GM23338 (cell line): Measurements from ENCODE around the gene EMILIN2. TPM values are rescaled to one million over a fixed set of nuclear protein-coding genes. Genes with fewer than 3 reads are reported as not detected.

Experiments used
- ATAC-seq: fragments of 200-7000 bp; cut with Tn5 transposase; 3 replicates; pipeline ENCODE4 v1.9.1; 2020
- DNase-seq: peaks from one replicate; pipeline ENCODE4 v3.0.0-alpha.2; 2015; ENCODE audit warnings: low spot score
- H2AFZ ChIP-seq: fragments of 200-600 bp; sonication (generic); 2 replicates; pipeline ENCODE4 v1.8.0; 2016; ENCODE audit warnings: antibody characterized with exemption, mild to moderate bottlenecking, moderate library complexity
- H3F3A ChIP-seq: fragments of 200-600 bp; sonication (generic); replicated peaks from 2 replicates; pipeline ENCODE4 v1.8.0; 2017; ENCODE audit warnings: antibody characterized with exemption, mixed run types, low read depth
- H3K27ac ChIP-seq: fragments of 200-600 bp; sonication (generic); 2 replicates; pipeline ENCODE4 v1.6.1; 2016; ENCODE audit warnings: low read depth
- H3K27me3 ChIP-seq: fragments of 200-600 bp; sonication (generic); 2 replicates; pipeline ENCODE4 v1.8.0; 2016; ENCODE audit warnings: mild to moderate bottlenecking, mixed run types, moderate library complexity; ENCODE audit not compliant: insufficient read depth
- H3K36me3 ChIP-seq: fragments of 200-600 bp; sonication (generic); 2 replicates; pipeline ENCODE4 v1.8.0; 2016; ENCODE audit warnings: mild to moderate bottlenecking; ENCODE audit not compliant: insufficient read depth
- H3K4me1 ChIP-seq: fragments of 200-600 bp; sonication (generic); 2 replicates; pipeline ENCODE4 v1.8.0; 2016; ENCODE audit warnings: mild to moderate bottlenecking, moderate library complexity; ENCODE audit not compliant: insufficient read depth
- H3K4me2 ChIP-seq: fragments of 200-600 bp; sonication (generic); 2 replicates; pipeline ENCODE4 v1.7.1; 2017; ENCODE audit warnings: mixed run types
- H3K4me3 ChIP-seq: fragments of 200-600 bp; sonication (generic); 2 replicates; pipeline ENCODE4 v1.6.1; 2016; ENCODE audit warnings: mixed run types
- H3K79me2 ChIP-seq: fragments of 200-600 bp; sonication (generic); replicated peaks from 2 replicates; pipeline ENCODE4 v1.8.0; 2017; ENCODE audit warnings: mild to moderate bottlenecking; ENCODE audit not compliant: insufficient read depth
- H3K9me2 ChIP-seq: fragments of 200-600 bp; sonication (generic); 2 replicates; pipeline ENCODE4 v1.8.0; 2017; ENCODE audit not compliant: insufficient read depth
- H4K20me1 ChIP-seq: fragments of 200-600 bp; sonication (generic); replicated peaks from 2 replicates; pipeline ENCODE4 v1.8.0; 2017; ENCODE audit warnings: mild to moderate bottlenecking; ENCODE audit not compliant: insufficient read depth
- H3K27ac Mint-ChIP-seq: 2 replicates; pipeline ENCODE4 v1.8.0; 2020; ENCODE audit warnings: inconsistent platforms, mild to moderate bottlenecking, moderate library complexity, mixed read lengths
- H3K27me3 Mint-ChIP-seq: 3 replicates; pipeline ENCODE4 v1.8.0; 2022; ENCODE audit warnings: low read depth, mild to moderate bottlenecking, moderate library complexity, mixed read lengths, inconsistent platforms; ENCODE audit not compliant: insufficient read depth, poor library complexity
- H3K36me3 Mint-ChIP-seq: 3 replicates; pipeline ENCODE4 v1.8.0; 2021; ENCODE audit warnings: low read depth, mild to moderate bottlenecking, inconsistent platforms, moderate library complexity, mixed read lengths
- H3K4me1 Mint-ChIP-seq: 3 replicates; pipeline ENCODE4 v1.8.0; 2020; ENCODE audit warnings: mild to moderate bottlenecking, inconsistent platforms, mixed read lengths
- H3K4me3 Mint-ChIP-seq: 3 replicates; pipeline ENCODE4 v1.8.0; 2021; ENCODE audit warnings: moderate library complexity, mild to moderate bottlenecking, inconsistent platforms, mixed read lengths
- H3K9me3 Mint-ChIP-seq: 3 replicates; pipeline ENCODE4 v1.8.0; 2020; ENCODE audit warnings: moderate library complexity, mild to moderate bottlenecking, inconsistent platforms, mixed read lengths
- EZH2 ChIP-seq: fragments of 200-600 bp; sonication (generic); IDR thresholded peaks from one replicate; pipeline ENCODE4 v1.8.0; 2017; ENCODE audit warnings: antibody characterized with exemption, mild to moderate bottlenecking, low read depth; ENCODE audit not compliant: unreplicated experiment
- NANOG ChIP-seq: IDR thresholded peaks from 2 replicates; pipeline ENCODE4 v1.6.1; 2016; ENCODE audit warnings: antibody characterized with exemption, borderline replicate concordance
- STAT1 ChIP-seq: IDR thresholded peaks from one replicate; pipeline ENCODE4 v1.6.1; 2016; ENCODE audit warnings: antibody characterized with exemption; ENCODE audit not compliant: unreplicated experiment
- ZNF114 ChIP-seq: fragments of 250-450 bp; sonication (Bioruptor Pico); IDR thresholded peaks from 2 replicates; pipeline ENCODE4 v1.5.0; 2020; ENCODE audit warnings: mild to moderate bottlenecking, moderate library complexity
- ZNF331 ChIP-seq: fragments of 250-450 bp; sonication (Bioruptor Pico); IDR thresholded peaks from 2 replicates; pipeline ENCODE4 v1.5.0; 2020; ENCODE audit warnings: low read depth, mild to moderate bottlenecking, moderate library complexity
- ZNF462 ChIP-seq: fragments of 250-450 bp; sonication (Bioruptor Pico); IDR thresholded peaks from 2 replicates; pipeline ENCODE4 v1.5.0; 2020; ENCODE audit warnings: mild to moderate bottlenecking, moderate library complexity
- polyA plus RNA-seq: library from polyadenylated mRNA; unstranded; fragments of >200 nt; fragmentation: Nextera tagmentation; extraction: Ambion mirVana; gene quantifications from 2 replicates; pipeline ENCODE4 v1.2.1, GENCODE V29; 2016
- total RNA-seq: library from RNA; depleted of rRNA; stranded (reverse); fragments of >200 nt; shearing (Covaris generic); gene quantifications from 2 replicates; pipeline ENCODE4 v1.2.3, GENCODE V29; 2014

Gene EMILIN2
- total and polyA plus RNA-seq, 2 experiments from 2014 or later = 3.0 to 11.6 TPM

DNA sequence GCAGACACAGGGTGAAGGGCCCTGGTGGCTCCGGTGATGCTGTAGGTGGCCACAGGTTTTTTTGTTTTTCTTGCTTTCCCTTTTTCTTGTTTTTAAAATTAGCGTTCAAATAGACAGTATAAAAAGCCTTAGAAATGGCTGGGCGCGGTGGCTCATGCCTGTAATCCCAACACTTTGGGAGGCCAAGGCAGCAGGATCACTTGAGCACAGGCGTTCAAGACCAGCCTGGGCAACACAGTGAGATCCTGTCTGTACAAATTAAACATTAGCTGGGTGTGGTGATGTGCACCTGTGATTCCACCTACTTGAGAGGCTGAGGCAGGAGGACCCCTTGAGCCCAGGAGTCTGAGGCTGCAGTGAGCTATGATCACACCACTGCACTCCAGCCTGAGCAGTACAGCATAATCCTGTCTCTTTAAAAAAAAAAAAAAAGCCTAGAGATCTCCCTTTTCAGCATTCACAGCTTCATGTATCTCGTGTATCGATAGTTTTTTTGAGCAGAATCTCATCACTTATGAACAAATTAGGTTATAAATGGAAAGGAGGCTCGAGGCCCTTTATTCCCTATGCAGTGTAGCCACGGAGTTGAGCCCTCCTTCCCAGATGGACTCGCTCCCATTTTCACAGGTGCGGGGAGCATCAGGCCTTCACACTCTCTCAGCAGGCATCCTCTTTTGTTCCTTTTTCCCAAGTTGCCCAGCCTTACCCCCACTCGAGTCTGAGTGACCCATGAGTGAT is 50.8 kb downstream of the EMILIN2 start:
- no peaks in the 10 kb centered on the region for H3K36me3 ChIP-seq
- ATAC-seq (peak; percentile 44), DNase-seq (no peak)
- no peaks in the 10 kb centered on the region for H3K9me2 ChIP-seq
- Mint-ChIP-seq H3K36me3 (no peaks in the 10 kb centered on the region), H3K27ac (no peak overlapping the region), H3K27me3 (no peaks in the 10 kb centered on the region), H3K4me1 (peaks cover 23% of the 10 kb centered on the region), H3K9me3 (peaks cover 5% of the 10 kb centered on the region; the same call in 1 of the 3 replicates), H3K4me3 (no peak overlapping the region)
- no peaks in the 10 kb centered on the region for H3K27me3 ChIP-seq
- no peak overlapping the region for H3K27ac ChIP-seq
- no peak overlapping the region for H3K4me3 ChIP-seq
- peaks cover 15% of the 10 kb centered on the region for H3K4me1 ChIP-seq
- H3K4me2 ChIP-seq = no peak overlapping the region
- TF ChIP-seq NANOG = no peak
- no peak for TF ChIP-seq ZNF462 (CRISPR knock-in tag)
- no peak for TF ChIP-seq ZNF331
- TF ChIP-seq EZH2 = no peak
- TF ChIP-seq STAT1 = no peak
- TF ChIP-seq ZNF114 (CRISPR knock-in tag) = no peak
- no peaks in the 10 kb centered on the region for H3F3A ChIP-seq
- H2AFZ ChIP-seq = no peak overlapping the region
- no peaks in the 10 kb centered on the region for H3K79me2 ChIP-seq
- no peaks in the 10 kb centered on the region for H4K20me1 ChIP-seq
